Right lobe of liver (tissue), 6 donors: ENCODE measurements around the gene OR10G2. TPM values are rescaled to one million over a fixed set of nuclear protein-coding genes. Genes with fewer than 3 reads are reported as not detected.
"Not testable (repeated sequence)": the region's sequence is repeated elsewhere in the genome, so short reads cannot be mapped to it uniquely, and the experiment has no call there.

Source experiments
- ATAC-seq, 4 donors: fragments of 200-7000 bp; cut with Tn5 transposase; one replicate each; pipeline ENCODE4 v1.9.1; 2020; ENCODE audit warnings: mild to moderate bottlenecking in 4 of 4, moderate library complexity in 4 of 4
- DNase-seq, 3 donors: peaks; one replicate each; pipeline ENCODE4 v3.0.0-alpha.2; 2020
- H3K27ac ChIP-seq, 3 donors: fragments of 200-600 bp; one replicate each; pipeline ENCODE4 v1.8.0; 2022
- H3K27me3 ChIP-seq, 2 donors: fragments of 200-600 bp; one replicate each; pipeline ENCODE4 v1.8.0; 2022
- H3K36me3 ChIP-seq, 4 donors: fragments of 200-600 bp; sonication (generic) in 1 of 4; one replicate each; pipeline versions ENCODE4 v1.5.1 to v1.8.0; 2017 to 2022; ENCODE audit warnings: control low read depth in 1 of 4
- H3K4me1 ChIP-seq, 4 donors: fragments of 200-600 bp; sonication (generic) in 1 of 4; one replicate each; pipeline versions ENCODE4 v1.5.1 to v1.8.0; 2017 to 2022; ENCODE audit warnings: control low read depth in 1 of 4
- H3K4me3 ChIP-seq, 3 donors: fragments of 200-600 bp; one replicate each; pipeline ENCODE4 v1.8.0; 2022
- H3K9me3 ChIP-seq, 4 donors: fragments of 200-600 bp; sonication (generic) in 1 of 4; one replicate each; pipeline versions ENCODE4 v1.5.1 to v1.8.0; 2017 to 2022; ENCODE audit warnings: control low read depth in 1 of 4
- POLR2A ChIP-seq: fragments of 450-650 bp; IDR thresholded peaks from one replicate; pipeline ENCODE4 v1.6.1; 2017; ENCODE audit warnings: antibody characterized with exemption, mild to moderate bottlenecking
- WGBS: methylation state at CpG from one replicate; pipeline ENCODE4 v1.1.6; 2018; ENCODE audit warnings: low coverage, low lambda C conversion rate; ENCODE audit not compliant: insufficient coverage; ENCODE audit errors: missing lambda C conversion rate; 5-methylcytosine and 5-hydroxymethylcytosine counted together
- intact Hi-C, 2 donors: fragments of 100-400 bp; cut with DNase I; formaldehyde crosslinking; loops; one replicate each; pipeline versions ENCODE4 v1.11.2 to v1.14.1; 2022
- total RNA-seq, 6 experiments: library from RNA; depleted of rRNA in 2 of 6; stranded (reverse); fragments of >200 nt in 2 of 6; fragmentation: NEBNext Ultra II Directional in 3 of 6; extraction: Animal tissue kit (Norgen Biotek cat#: 25700) in 3 of 6; gene quantifications; one replicate each; pipeline versions ENCODE4 v1.1.0 to v1.2.4, GENCODE V29; 2016 to 2023
- TF ChIP-seq, protein P1 (sequence below), 4 donors: fragments of 200-600 bp in 3 of 4; fragments of 450-650 bp in 1 of 4; IDR thresholded peaks; one replicate each; pipeline versions ENCODE4 v1.5.1 to v1.8.0; 2016 to 2022; ENCODE audit warnings: antibody characterized with exemption in 4 of 4, mild to moderate bottlenecking in 2 of 4
- donor health status: DM: no; HTN: yes; CAD: no.
- donor health status: DM: no; HTN: no; CAD: no.
- donor health status: DM: no; HTN: no; CAD: no.
- donor health status: DM: no; HTN: yes; CAD: no.
- donor health status: DM: no; HTN: yes; CAD: no.

The OR10G2 gene
- total RNA-seq, 6 experiments from 2014 or later = not detected

DNA sequence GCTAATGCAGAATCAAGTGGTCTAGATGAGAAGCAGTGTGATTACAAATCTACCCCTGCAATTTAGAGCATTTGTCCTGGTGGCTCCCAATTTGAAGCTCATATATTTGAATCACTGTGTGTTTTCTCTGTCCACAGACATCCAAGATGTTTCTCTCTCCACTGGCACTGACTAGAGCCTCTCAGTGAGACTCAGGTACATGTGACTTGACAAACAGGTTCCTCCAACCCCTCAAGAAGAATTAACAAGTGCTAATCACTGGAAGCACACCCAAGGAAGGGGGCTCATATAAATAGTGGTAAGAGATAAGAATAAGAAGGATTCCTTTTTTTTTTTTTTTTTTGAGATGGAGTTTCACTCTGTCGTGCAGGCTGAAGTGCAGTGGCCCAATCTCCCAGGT is 20.5 kb downstream of the OR10G2 start:
- TF ChIP-seq POLR2A = no peak
- TF ChIP-seq, protein P1, sequence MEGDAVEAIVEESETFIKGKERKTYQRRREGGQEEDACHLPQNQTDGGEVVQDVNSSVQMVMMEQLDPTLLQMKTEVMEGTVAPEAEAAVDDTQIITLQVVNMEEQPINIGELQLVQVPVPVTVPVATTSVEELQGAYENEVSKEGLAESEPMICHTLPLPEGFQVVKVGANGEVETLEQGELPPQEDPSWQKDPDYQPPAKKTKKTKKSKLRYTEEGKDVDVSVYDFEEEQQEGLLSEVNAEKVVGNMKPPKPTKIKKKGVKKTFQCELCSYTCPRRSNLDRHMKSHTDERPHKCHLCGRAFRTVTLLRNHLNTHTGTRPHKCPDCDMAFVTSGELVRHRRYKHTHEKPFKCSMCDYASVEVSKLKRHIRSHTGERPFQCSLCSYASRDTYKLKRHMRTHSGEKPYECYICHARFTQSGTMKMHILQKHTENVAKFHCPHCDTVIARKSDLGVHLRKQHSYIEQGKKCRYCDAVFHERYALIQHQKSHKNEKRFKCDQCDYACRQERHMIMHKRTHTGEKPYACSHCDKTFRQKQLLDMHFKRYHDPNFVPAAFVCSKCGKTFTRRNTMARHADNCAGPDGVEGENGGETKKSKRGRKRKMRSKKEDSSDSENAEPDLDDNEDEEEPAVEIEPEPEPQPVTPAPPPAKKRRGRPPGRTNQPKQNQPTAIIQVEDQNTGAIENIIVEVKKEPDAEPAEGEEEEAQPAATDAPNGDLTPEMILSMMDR (IDR thresholded peaks at IDR 0.05) = no peak
- Histone ChIP-seq H3K27ac (no peak overlapping the region), H3K4me3 (no peak overlapping the region), H3K9me3 (no peaks in the 10 kb centered on the region), H3K4me1 (no peaks in the 10 kb centered on the region), H3K27me3 (no peaks in the 10 kb centered on the region), H3K36me3 (no peaks in the 10 kb centered on the region)
- ATAC-seq (no peak), DNase-seq (no peak)
- 0% methylated on average over 1 of the region's 1 CpG for WGBS
- intact Hi-C loops = no loop called here

DNA sequence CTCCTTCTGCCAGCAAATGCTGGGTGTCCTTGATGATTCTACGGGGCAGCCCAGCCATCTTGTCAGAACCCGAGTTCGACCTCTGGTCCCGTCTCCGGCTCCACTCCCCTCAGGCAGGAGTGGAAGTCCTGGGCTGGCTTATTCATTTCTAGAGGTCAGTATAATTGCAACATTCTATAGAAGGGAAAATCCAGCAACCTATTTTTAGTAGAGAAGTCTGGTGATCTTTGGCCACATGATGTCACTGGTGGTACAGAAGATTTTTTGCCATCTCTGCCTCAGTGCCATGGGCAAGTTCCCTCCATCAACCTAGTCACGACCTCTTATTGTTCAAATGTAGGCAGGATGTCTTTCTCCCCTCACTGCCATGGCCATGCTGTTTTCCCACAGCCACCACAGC is 22.4 kb downstream of the OR10G2 start:
- TF ChIP-seq, protein P1 (IDR thresholded peaks at IDR 0.05) = no peak
- no peak for TF ChIP-seq POLR2A
- H3K27ac ChIP-seq = no peak overlapping the region
- no peak for DNase-seq
- H3K9me3 ChIP-seq = no peaks in the 10 kb centered on the region
- no peak for ATAC-seq
- no peak overlapping the region for H3K4me3 ChIP-seq
- 0% methylated on average over 1 of the region's 6 CpGs for WGBS
- intact Hi-C loops = no loop called here
- H3K36me3 ChIP-seq = no peaks in the 10 kb centered on the region
- no peaks in the 10 kb centered on the region for H3K27me3 ChIP-seq
- H3K4me1 ChIP-seq = no peaks in the 10 kb centered on the region

DNA sequence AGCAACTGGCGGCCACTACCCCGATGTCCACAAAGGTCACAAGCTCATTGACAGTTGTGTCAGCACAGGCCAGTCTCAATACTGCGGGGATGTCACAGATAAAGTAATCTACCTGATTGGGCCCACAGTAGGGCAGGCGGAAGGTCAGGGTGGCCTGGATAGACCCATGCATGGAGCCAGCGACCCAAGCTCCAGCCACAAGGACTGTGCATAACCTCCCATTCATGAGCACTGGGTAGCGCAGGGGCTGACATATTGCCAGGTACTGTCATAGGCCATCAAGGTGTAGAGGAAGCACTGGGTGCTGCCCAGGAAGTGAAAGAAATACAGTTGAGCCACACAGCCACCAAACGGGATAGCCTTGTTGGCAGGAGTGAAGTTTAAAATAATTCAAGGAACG is 32.6 kb downstream of the OR10G2 start:
- WGBS = 61% methylated on average over 3 of the region's 8 CpGs
- ATAC-seq, intact Hi-C loops: not testable (repeated sequence)

DNA sequence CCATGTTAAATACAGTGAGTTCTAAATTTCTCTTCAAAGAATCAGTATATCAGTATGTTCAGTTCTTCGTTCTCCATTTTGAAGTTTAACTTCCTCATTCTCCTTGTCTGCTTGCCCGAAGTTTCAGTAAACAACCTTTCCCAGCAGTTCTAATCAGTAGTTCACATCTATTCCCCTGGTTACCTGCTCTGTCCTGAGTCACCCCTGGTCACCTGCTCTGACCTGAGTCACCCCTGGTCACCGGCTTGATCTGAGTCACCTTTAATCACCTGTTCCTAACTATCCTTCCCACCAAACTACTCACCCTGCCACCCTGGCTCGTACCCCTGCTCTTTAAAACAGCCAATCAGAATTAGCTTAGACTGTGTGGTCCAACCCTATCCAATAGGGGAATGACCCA is 45.4 kb downstream of the OR10G2 start:
- H3K4me3 ChIP-seq = no peak overlapping the region
- no peaks in the 10 kb centered on the region for H3K36me3 ChIP-seq
- ATAC-seq = no peak
- no peaks in the 10 kb centered on the region for H3K9me3 ChIP-seq
- intact Hi-C loops = no loop called here
- DNase-seq = no peak
- WGBS = 58% methylated on average over 4 of the region's 4 CpGs
- no peaks in the 10 kb centered on the region for H3K4me1 ChIP-seq
- H3K27ac ChIP-seq = no peak overlapping the region
- TF ChIP-seq, protein P1 (IDR thresholded peaks at IDR 0.05) = no peak
- no peak for TF ChIP-seq POLR2A
- no peaks in the 10 kb centered on the region for H3K27me3 ChIP-seq

More for the DNA sequence above, 32.6 kb downstream of the OR10G2 start:
- H3K9me3 ChIP-seq, H3K27me3 ChIP-seq, H3K4me3 ChIP-seq, H3K27ac ChIP-seq, H3K4me1 ChIP-seq, DNase-seq, H3K36me3 ChIP-seq: not testable (repeated sequence)

Other genes with a start within 250 kb of the OR10G2 start
- 10 to 100 TPM; 20.5 to 28.3 (median 24.8) TPM for gene CHD8, start 178.8 kb downstream of the OR10G2 start, total RNA-seq
- 1 to 10 TPM; 6.8 to 9.4 (median 8.0) TPM for gene RAB2B, start 158.0 kb downstream of the OR10G2 start, total RNA-seq
- gene TOX4, start 157.7 kb downstream of the OR10G2 start, total RNA-seq = 10 to 100 TPM; 19.9 to 37.0 (median 33.3) TPM
- gene METTL3, start 123.6 kb downstream of the OR10G2 start, total RNA-seq = 10 to 100 TPM; 14.7 to 26.7 (median 18.4) TPM
- gene SALL2, start 108.6 kb downstream of the OR10G2 start, total RNA-seq = 1 to 10 TPM in 2 of 6 experiments, under 1 TPM in 4; 0.40 to 2.9 (median 0.69) TPM
- not detected for gene OR10G3, start 54.9 kb downstream of the OR10G2 start, total RNA-seq
- gene OR4E2, start 18.9 kb upstream of the OR10G2 start, total RNA-seq = not detected
- not detected for gene OR4E1, start 38.9 kb upstream of the OR10G2 start, total RNA-seq